Central memory CD8-positive, alpha-beta T cell (primary cell): ENCODE data around the gene MMRN2.

ENCODE experiments used
- ATAC-seq: fragments of 150-1000 bp; cut with Tn5 transposase; replicated peaks from 2 replicates; pipeline ENCODE4 v1.10.0; 2022; ENCODE audit warnings: mild to moderate bottlenecking, moderate FRiP score, moderate number of reproducible peaks; ENCODE audit not compliant: poor library complexity, severe bottlenecking; ENCODE audit errors: extremely low read depth
- DNase-seq, 2 donors: peaks; one replicate each; pipeline ENCODE4 v3.0.0; 2021; ENCODE audit warnings: low spot score in 2 of 2
- H3K27ac Mint-ChIP-seq: one replicate; pipeline ENCODE4 v1.8.0; 2022; ENCODE audit warnings: low read depth, mild to moderate bottlenecking, moderate library complexity, mixed read lengths
- H3K27me3 Mint-ChIP-seq: one replicate; pipeline ENCODE4 v1.8.0; 2022; ENCODE audit warnings: mixed read lengths
- H3K36me3 Mint-ChIP-seq: one replicate; pipeline ENCODE4 v1.8.0; 2022; ENCODE audit warnings: mild to moderate bottlenecking, moderate library complexity, mixed read lengths; ENCODE audit not compliant: insufficient read depth
- H3K4me1 Mint-ChIP-seq: one replicate; pipeline ENCODE4 v1.8.0; 2022; ENCODE audit warnings: mixed read lengths
- H3K4me3 Mint-ChIP-seq: one replicate; pipeline ENCODE4 v1.8.0; 2022; ENCODE audit warnings: mild to moderate bottlenecking, moderate library complexity, mixed read lengths
- H3K9me3 Mint-ChIP-seq: one replicate; pipeline ENCODE4 v1.8.0; 2022; ENCODE audit warnings: mixed read lengths

Gene MMRN2

DNA sequence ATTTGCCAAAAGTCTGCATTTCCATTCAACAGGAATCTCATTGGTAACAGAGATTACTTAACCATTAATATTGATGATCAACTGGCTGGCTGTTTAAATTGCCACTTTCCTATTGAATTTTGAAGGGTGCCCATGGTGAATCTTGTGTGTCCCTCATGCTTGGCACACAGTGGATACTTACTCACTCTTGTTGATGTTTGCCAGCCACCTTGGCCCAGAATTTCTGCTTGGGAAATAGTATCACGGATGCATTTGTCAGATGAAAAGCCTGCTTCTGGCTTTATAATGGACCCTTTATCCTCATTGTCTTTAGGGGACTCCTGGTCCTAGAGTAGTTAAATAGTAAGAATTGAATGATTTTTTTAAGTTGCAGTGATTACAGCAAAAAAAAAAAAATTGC, 52.0 kb downstream of the MMRN2 start:
- no peaks in the 10 kb centered on the region for H3K4me1 Mint-ChIP-seq
- H3K9me3 Mint-ChIP-seq, result no peaks in the 10 kb centered on the region
- H3K27ac Mint-ChIP-seq, result no peak overlapping the region
- ATAC-seq (no peak), DNase-seq (no peak)
- no peaks in the 10 kb centered on the region for H3K27me3 Mint-ChIP-seq
- no peak overlapping the region for H3K4me3 Mint-ChIP-seq
- H3K36me3 Mint-ChIP-seq, result peaks cover 11% of the 10 kb centered on the region

DNA sequence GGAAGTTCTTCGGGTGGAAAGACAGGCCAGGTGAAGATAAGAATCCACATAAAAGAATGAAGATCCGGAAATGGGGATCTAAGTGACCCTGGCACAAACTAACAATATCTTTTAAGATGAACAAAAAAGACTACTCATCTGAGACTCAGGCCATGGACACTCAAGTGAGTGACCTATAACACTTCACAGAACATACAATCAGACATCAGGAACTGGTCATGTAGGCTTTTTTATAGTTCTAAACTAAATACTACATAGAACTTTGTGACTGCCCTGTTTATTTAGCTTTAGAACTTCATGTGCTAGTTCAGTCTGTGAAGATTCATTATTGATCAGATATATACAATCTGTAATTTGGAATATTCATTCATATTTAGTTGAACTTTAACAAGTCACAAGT, 52.8 kb downstream of the MMRN2 start:
- no peak overlapping the region for H3K4me3 Mint-ChIP-seq
- no peak for DNase-seq
- no peak overlapping the region for H3K27ac Mint-ChIP-seq
- no peak for ATAC-seq
- H3K27me3 Mint-ChIP-seq, result no peaks in the 10 kb centered on the region
- H3K36me3 Mint-ChIP-seq, result peaks cover 11% of the 10 kb centered on the region
- H3K9me3 Mint-ChIP-seq, result no peaks in the 10 kb centered on the region
- no peaks in the 10 kb centered on the region for H3K4me1 Mint-ChIP-seq

DNA sequence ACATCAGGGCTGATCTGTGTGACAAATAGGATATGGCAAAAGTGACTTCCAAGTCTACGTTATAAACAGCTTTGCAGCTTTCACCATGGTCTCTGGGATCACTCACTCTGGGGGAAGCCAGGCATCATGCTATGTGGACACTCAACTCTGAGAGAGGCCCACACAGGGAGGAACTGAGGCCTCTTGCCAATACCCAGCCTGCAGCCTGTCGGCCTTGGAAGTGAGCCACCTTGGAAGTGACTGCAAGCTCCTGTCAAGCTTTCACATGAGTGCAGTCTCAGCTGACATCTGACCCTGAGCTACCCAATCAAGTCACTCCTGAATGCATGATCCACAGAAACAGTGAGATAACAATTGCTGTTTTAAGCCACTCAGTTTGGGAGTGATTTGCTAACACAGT, 56.5 kb downstream of the MMRN2 start:
- peaks cover 11% of the 10 kb centered on the region for H3K36me3 Mint-ChIP-seq
- H3K4me1 Mint-ChIP-seq, result no peaks in the 10 kb centered on the region
- ATAC-seq (no peak), DNase-seq (no peak)
- no peaks in the 10 kb centered on the region for H3K9me3 Mint-ChIP-seq
- H3K27me3 Mint-ChIP-seq, result no peaks in the 10 kb centered on the region
- no peak overlapping the region for H3K27ac Mint-ChIP-seq
- H3K4me3 Mint-ChIP-seq, result no peak overlapping the region

DNA sequence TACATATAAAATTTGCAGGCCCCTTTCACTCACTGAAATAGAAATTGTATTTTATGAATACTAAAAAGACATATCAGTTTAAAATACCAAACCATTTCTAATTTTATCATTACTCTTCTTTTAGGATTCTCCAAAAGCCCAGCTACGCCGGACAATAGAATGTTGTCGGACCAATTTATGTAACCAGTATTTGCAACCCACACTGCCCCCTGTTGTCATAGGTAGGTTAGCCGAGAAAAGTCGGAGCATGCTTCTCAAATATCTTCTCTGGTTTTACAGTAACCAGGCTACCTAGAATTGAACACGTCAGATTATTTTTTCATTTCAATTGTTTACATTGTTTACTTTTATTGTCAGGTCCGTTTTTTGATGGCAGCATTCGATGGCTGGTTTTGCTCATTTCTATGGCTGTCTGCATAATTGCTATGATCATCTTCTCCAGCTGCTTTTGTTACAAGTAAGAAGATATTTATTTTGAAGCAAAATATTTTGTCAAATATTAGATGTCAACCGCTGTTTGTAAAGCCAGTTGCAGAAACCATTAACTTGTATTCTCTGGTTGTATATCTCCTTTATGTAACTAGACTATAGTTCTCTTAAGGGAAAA, 57.6 kb downstream of the MMRN2 start:
- ATAC-seq, result no peak
- no peak for DNase-seq
- no peaks in the 10 kb centered on the region for H3K9me3 Mint-ChIP-seq
- peaks cover 11% of the 10 kb centered on the region for H3K36me3 Mint-ChIP-seq
- H3K27ac Mint-ChIP-seq, result no peak overlapping the region
- H3K4me1 Mint-ChIP-seq, result no peaks in the 10 kb centered on the region
- H3K27me3 Mint-ChIP-seq, result no peaks in the 10 kb centered on the region
- H3K4me3 Mint-ChIP-seq, result no peak overlapping the region

DNA sequence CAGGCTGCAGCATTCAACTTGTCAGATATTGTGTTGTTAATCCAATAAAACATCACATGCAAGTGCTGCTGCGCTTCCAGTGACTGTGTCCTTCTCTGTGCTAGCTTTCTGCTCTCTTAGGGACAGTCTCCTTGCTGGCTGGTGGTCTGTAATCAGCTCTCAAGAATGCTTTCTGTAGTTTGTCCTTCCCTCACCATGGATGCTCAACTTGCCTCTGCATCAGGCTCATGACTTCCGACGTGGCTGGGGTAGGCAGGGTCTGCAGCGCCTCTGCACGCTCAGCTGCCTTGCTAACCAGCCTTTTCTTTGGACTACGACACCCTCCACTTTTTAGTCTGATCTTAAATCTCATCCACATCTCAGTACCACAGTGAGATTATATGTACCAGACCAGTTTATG, 58.3 kb downstream of the MMRN2 start:
- Mint-ChIP-seq H3K27me3 (no peaks in the 10 kb centered on the region), H3K4me1 (no peaks in the 10 kb centered on the region), H3K36me3 (peaks cover 10% of the 10 kb centered on the region), H3K27ac (no peak overlapping the region), H3K9me3 (no peaks in the 10 kb centered on the region), H3K4me3 (no peak overlapping the region)
- ATAC-seq (no peak), DNase-seq (no peak)

DNA sequence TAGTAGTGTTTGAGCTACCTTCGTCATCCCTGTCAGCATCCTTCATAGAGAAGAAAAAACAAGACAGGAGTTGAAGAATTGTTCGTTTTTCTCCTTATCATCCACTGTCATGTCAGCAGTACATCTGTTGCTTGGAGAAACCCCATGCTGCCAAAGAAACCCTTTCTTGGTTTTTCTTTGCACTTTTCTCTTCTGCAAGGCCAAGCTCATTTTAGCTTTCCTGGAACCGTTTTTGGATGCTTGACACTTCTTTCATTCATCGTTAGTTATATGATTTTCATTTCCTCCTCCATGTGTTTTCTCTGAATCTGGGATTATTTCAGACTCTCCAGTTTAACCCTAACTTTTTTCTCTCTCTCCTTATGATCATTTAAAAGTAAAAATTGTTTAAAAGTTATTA, 58.9 kb downstream of the MMRN2 start:
- H3K27me3 Mint-ChIP-seq, result no peaks in the 10 kb centered on the region
- ATAC-seq (no peak), DNase-seq (no peak)
- H3K4me3 Mint-ChIP-seq, result no peak overlapping the region
- H3K9me3 Mint-ChIP-seq, result no peaks in the 10 kb centered on the region
- H3K4me1 Mint-ChIP-seq, result no peaks in the 10 kb centered on the region
- H3K36me3 Mint-ChIP-seq, result peaks cover 6% of the 10 kb centered on the region
- H3K27ac Mint-ChIP-seq, result no peak overlapping the region

DNA sequence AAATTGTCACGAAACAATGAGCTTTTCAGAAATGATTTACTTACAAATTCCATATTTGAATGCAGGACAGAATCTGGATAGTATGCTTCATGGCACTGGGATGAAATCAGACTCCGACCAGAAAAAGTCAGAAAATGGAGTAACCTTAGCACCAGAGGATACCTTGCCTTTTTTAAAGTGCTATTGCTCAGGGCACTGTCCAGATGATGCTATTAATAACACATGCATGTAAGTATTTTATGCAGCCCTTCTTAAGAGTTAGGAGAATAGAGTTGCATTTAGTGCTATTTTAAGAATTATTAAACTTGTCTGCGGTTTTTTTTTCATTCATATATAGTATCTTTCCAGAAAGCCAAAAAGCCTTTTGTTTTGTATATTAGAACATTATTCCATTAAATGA, 67.4 kb downstream of the MMRN2 start:
- Mint-ChIP-seq H3K36me3 (peaks cover 2% of the 10 kb centered on the region), H3K27me3 (no peaks in the 10 kb centered on the region), H3K27ac (no peak overlapping the region), H3K4me3 (no peak overlapping the region), H3K9me3 (no peaks in the 10 kb centered on the region), H3K4me1 (no peaks in the 10 kb centered on the region)
- DNase-seq (no peak), ATAC-seq (no peak)

DNA sequence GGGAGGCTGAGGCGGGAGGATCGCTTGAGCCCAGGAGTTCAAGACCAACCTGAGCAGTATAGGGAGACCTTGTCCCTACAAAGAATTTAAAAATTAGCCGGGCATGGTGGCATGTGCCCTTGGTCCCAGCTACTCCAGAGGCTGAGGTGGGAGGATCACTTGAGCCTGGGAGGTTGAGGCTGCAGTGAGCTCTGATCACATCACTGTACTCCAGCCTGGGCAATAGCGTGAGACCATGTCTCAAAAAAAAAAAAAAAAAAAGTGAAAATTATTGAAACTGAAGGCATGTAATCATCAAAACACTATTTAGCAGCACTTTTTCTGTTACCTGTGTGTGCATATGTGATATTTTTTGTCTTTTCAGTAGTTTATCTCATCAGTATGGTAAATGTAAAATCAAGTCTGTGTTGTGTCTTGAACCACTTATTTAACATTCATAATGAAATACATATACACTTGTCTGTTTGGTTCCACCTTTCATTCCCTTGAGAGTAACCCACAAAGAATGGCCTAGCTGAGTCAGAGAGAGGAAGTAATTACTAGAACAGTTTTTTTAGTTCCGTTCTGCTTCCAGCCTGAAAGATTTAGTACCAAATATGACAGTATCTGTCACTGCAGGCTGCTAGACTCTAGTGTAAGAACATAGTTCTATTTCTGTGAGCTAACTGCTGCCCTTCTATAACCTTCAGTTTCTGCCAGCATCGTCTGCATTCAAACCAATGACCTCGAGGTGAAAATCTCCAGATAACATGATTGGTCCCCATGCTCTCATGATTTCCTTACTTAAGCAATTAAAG, 68.6 kb downstream of the MMRN2 start:
- Mint-ChIP-seq H3K9me3 (no peaks in the 10 kb centered on the region), H3K4me3 (no peak overlapping the region), H3K27me3 (no peaks in the 10 kb centered on the region), H3K27ac (no peak overlapping the region), H3K36me3 (peaks cover 2% of the 10 kb centered on the region), H3K4me1 (no peaks in the 10 kb centered on the region)
- no peak for ATAC-seq
- DNase-seq, result no peak
